GM21390 (cell line): ENCODE data around the gene NLRC5.
A peak's percentile ranks its signal among the peaks of the same experiment; 100 is the strongest.

Source experiments
- ATAC-seq: cut with Tn5 transposase; IDR thresholded peaks from one replicate; pipeline ENCODE4 v1.9.1; 2021; ENCODE audit not compliant: unreplicated experiment

NLRC5 gene

GRCh38 chr16:57022445-57022844 lies 33.1 kb downstream of the NLRC5 start:
- ATAC-seq: no peak

- no peak for ATAC-seq
Measured at GRCh38 chr16:57023541-57024249, 34.3 kb downstream of the NLRC5 start.

- no peak for ATAC-seq
Measured at GRCh38 chr16:57024894-57025680, 35.7 kb downstream of the NLRC5 start.

GRCh38 chr16:57025941-57026777 lies 36.8 kb downstream of the NLRC5 start:
- no peak for ATAC-seq

GRCh38 chr16:57026778-57027062 lies 37.4 kb downstream of the NLRC5 start:
- no peak for ATAC-seq

- ATAC-seq: no peak
Measured at GRCh38 chr16:57027067-57027466, 37.7 kb downstream of the NLRC5 start.

- ATAC-seq: no peak
Measured at GRCh38 chr16:57028086-57028485, 38.7 kb downstream of the NLRC5 start.

- ATAC-seq: no peak
Measured at GRCh38 chr16:57029161-57030160, 40.1 kb downstream of the NLRC5 start.

GRCh38 chr16:57030346-57030902 lies 41.1 kb downstream of the NLRC5 start:
- no peak for ATAC-seq

GRCh38 chr16:57031156-57031555 lies 41.8 kb downstream of the NLRC5 start:
- no peak for ATAC-seq

- ATAC-seq: no peak
Measured at GRCh38 chr16:57032346-57032745, 43.0 kb downstream of the NLRC5 start.

- ATAC-seq: no peak
Measured at GRCh38 chr16:57032931-57033330, 43.6 kb downstream of the NLRC5 start.

GRCh38 chr16:57036315-57036714 lies 47.0 kb downstream of the NLRC5 start:
- no peak for ATAC-seq

GRCh38 chr16:57036945-57037344 lies 47.6 kb downstream of the NLRC5 start:
- ATAC-seq: no peak

- ATAC-seq: no peak
Measured at GRCh38 chr16:57038166-57038565, 48.8 kb downstream of the NLRC5 start.

- no peak for ATAC-seq
Measured at GRCh38 chr16:57039148-57039812, 49.9 kb downstream of the NLRC5 start.

GRCh38 chr16:57041182-57042156 lies 52.1 kb downstream of the NLRC5 start:
- ATAC-seq: peak; percentile 30
